Measurements from ENCODE around the gene KCTD11. TPM values are rescaled to one million over a fixed set of nuclear protein-coding genes. Genes with fewer than 3 reads are reported as not detected.
A peak's percentile ranks its signal among the peaks of the same experiment; 100 is the strongest.
"Not testable (repeated sequence)": the region's sequence is repeated elsewhere in the genome, so short reads cannot be mapped to it uniquely, and the experiment has no call there.

The KCTD11 gene
- total RNA-seq, 1 experiment from 2014 or later, result 5.4 TPM

DNA sequence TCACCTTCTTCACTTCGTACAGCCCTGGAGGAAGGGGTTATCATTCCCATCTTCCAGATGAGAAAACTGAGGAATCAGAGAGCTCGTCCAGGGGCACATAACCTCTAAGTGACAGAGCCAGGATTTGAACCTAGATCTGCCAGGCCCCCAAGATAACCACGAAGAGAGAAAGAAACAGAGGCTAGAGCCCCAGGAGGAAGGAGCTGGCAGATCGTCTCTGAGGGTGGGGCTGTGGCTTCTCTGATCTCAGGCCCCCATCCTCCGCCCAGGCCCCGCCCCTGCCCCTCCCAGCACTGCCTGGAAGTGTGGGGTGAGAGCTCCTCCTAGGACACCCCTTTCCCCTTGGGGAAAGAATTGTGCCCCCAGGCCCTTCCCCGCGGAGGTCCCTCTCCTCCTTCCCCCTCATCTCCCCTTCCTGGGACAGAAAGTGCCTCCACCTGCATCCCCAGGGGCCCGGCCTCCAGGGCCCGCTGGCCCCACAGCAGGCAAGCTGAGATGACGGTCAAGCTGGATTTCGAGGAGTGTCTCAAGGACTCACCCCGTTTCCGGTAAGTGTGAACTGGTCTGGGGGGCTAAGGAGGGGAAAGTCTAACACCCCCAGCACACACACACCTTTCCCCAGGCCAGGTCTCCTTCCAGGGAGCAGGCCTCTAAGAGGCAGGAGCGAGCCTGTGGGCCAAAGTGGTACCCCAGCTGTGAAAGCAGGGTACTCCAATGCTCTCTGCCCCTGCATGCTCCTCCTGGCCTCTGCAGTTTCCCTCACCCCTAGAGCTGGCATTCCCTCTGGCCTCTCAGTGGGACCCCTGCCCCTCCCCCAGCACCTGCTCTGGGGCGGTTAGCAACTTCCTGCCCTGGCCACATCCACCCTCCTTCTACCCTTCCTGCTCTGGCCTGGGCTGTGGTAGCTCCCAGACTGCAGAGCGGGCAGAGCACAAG lies 15.5 kb upstream of the KCTD11 start, which contains the start of gene ACAP1:
ACAP1 (plus strand) TSS at position 290 of the 936 bp plus-strand sequence; CDS start at position 496, 206 bp downstream.
- H3K4me2 ChIP-seq (ENCODE audit: low read length), result no peak within 1 kb of the TSS
- H3K9ac ChIP-seq (ENCODE audit: low read length), result no peak within 1 kb of the TSS
- no peaks in the 10 kb centered on the region for H3K9me2 ChIP-seq (ENCODE audit: insufficient read depth)
- TF ChIP-seq EGR1 (IDR thresholded peaks at IDR 0.05; ENCODE audit: low read depth) (no peak), JUND (IDR thresholded peaks at IDR 0.05) (no peak), EZH2 (IDR thresholded peaks at IDR 0.05) (no peak)
- TF ChIP-seq, protein P1, sequence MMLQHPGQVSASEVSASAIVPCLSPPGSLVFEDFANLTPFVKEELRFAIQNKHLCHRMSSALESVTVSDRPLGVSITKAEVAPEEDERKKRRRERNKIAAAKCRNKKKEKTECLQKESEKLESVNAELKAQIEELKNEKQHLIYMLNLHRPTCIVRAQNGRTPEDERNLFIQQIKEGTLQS (IDR thresholded peaks at IDR 0.05), result no peak
- BruUV-seq (replicated peaks), result no TSS peak
- no peaks in the 10 kb centered on the region for H3K79me2 ChIP-seq (ENCODE audit: insufficient read depth, low read length)
- ChIA-PET POLR2A (interaction anchor here (0.9 kb wide), 2 partner anchors 24 to 67 kb away, joined by 3 read pairs; partner anchors contain the start of gene TMEM256), CTCF (no interaction called here), RAD21 (ENCODE audit: low non-redundant PET in 1 of 2, low total read pairs in 2 of 2, uncharacterized antibody in 2 of 2, unreplicated experiment in 2 of 2) (no interaction called here)
- no peak within 1 kb of the TSS for H3K4me3 ChIP-seq (replicated peaks in 1 of 2; ENCODE audit: low read depth in 1 of 2, low read length in 2 of 2)
- no peak for DNase-seq (ENCODE audit: low read depth, low spot score)
- no peaks in the 10 kb centered on the region for H3K36me3 ChIP-seq (ENCODE audit: control insufficient read depth in 1 of 2, insufficient read depth in 2 of 2, low read length in 2 of 2)
- H2AFZ ChIP-seq (ENCODE audit: low read depth, low read length, poor library complexity, severe bottlenecking), result no peak within 1 kb of the TSS
- no peaks in the 10 kb centered on the region for H3K27me3 ChIP-seq (ENCODE audit: insufficient read depth, low read length)
- H3K4me1 ChIP-seq (ENCODE audit: control insufficient read depth in 1 of 2, insufficient read depth in 2 of 2, low read length in 2 of 2), result peaks cover 0 to 5% of the 10 kb centered on the region in 2 experiments; a peak in 2 of 4 replicates
- H4K20me1 ChIP-seq (ENCODE audit: insufficient read depth), result no peaks in the 10 kb centered on the region
- no peak within 1 kb of the TSS for H3K27ac ChIP-seq (ENCODE audit: low read depth, low read length)
- H3K9me3 ChIP-seq (ENCODE audit: control insufficient read depth in 1 of 2, insufficient read depth in 1 of 2, low read depth in 1 of 2, low read length in 2 of 2), result no peaks in the 10 kb centered on the region
- intact Hi-C loops (cut with micrococcal nuclease), result no loop called here
- peak; percentile 49 for ATAC-seq

DNA sequence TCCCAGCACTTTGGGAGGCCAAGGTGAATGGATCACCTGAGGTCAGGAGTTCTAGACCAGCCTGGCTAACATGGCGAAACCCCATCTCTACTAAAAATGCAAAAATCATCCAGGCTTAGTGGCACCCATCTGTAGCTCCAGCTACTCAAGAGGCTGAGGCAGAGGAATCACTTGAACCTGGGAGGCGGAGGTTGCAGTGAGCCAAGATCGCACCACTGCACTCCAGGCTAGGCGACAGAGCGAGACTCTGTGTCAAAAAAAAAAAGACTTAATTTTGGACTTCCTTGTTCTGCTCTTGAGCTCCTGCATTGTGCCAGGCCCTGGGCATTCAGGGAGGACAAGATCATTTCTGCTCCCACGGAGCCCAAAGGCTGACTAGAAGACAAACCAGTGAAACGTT lies 14.4 kb upstream of the KCTD11 start:
- H3K9me3 ChIP-seq (ENCODE audit: control insufficient read depth in 1 of 2, insufficient read depth in 1 of 2, low read depth in 1 of 2, low read length in 2 of 2); H3K27me3 ChIP-seq (ENCODE audit: insufficient read depth, low read length); intact Hi-C loops (cut with micrococcal nuclease); H3K36me3 ChIP-seq (ENCODE audit: control insufficient read depth in 1 of 2, insufficient read depth in 2 of 2, low read length in 2 of 2); POLR2A ChIA-PET; H4K20me1 ChIP-seq (ENCODE audit: insufficient read depth); H2AFZ ChIP-seq (ENCODE audit: low read depth, low read length, poor library complexity, severe bottlenecking); H3K79me2 ChIP-seq (ENCODE audit: insufficient read depth, low read length); H3K9ac ChIP-seq (ENCODE audit: low read length); H3K4me3 ChIP-seq (replicated peaks in 1 of 2; ENCODE audit: low read depth in 1 of 2, low read length in 2 of 2); BruUV-seq (replicated peaks); ATAC-seq; RAD21 ChIA-PET (ENCODE audit: low non-redundant PET in 1 of 2, low total read pairs in 2 of 2, uncharacterized antibody in 2 of 2, unreplicated experiment in 2 of 2); H3K4me1 ChIP-seq (ENCODE audit: control insufficient read depth in 1 of 2, insufficient read depth in 2 of 2, low read length in 2 of 2); CTCF ChIA-PET; H3K27ac ChIP-seq (ENCODE audit: low read depth, low read length); H3K9me2 ChIP-seq (ENCODE audit: insufficient read depth); H3K4me2 ChIP-seq (ENCODE audit: low read length); DNase-seq (ENCODE audit: low read depth, low spot score): not testable (repeated sequence)
